H1 (cell line): Measurements from ENCODE around the gene APOBEC3G. TPM values are rescaled to one million over a fixed set of nuclear protein-coding genes. Genes with fewer than 3 reads are reported as not detected.
"Not testable (repeated sequence)": the region's sequence is repeated elsewhere in the genome, so short reads cannot be mapped to it uniquely, and the experiment has no call there.

Experiments used
- CTCF ChIA-PET: fragments of 300-600 bp; sonication (Branson Sonifier 250); formaldehyde crosslinking; loops from one replicate; lab custom pipeline; 2021; ENCODE audit not compliant: partially characterized antibody; lab: Charles Lee
- POLR2A ChIA-PET: fragments of 300-600 bp; sonication (Branson Sonifier 250); formaldehyde crosslinking; loops from one replicate; lab custom pipeline; 2021; ENCODE audit warnings: inconsistent platforms; ENCODE audit not compliant: partially characterized antibody; lab: Charles Lee
- DNase-seq, 2 experiments: peaks; one replicate each; pipeline versions ENCODE4 v3.0.0 to v3.0.0-alpha.2; 2010 to 2022; ENCODE audit warnings: low spot score in 2 of 2, low read depth in 1 of 2, mixed read lengths in 1 of 2
- FAIRE-seq: peaks from 2 replicates; lab custom pipeline; 2011; peaks lifted over from hg19 to GRCh38; lab: Jason Lieb, UNC
- H2AFZ ChIP-seq: 2 replicates; pipeline ENCODE4 v1.8.1; 2012; ENCODE audit warnings: low read length, inconsistent platforms
- H2AK5ac ChIP-seq: 2 replicates; pipeline ENCODE4 v1.6.1; 2013; ENCODE audit warnings: low read depth, low read length
- H2BK120ac ChIP-seq: replicated peaks from 2 replicates; pipeline ENCODE3; 2013; ENCODE audit warnings: low read depth, low read length, inconsistent platforms
- H2BK12ac ChIP-seq: 2 replicates; pipeline ENCODE4 v1.6.1; 2013; ENCODE audit warnings: low read depth, low read length
- H2BK15ac ChIP-seq: 2 replicates; pipeline ENCODE4 v1.6.1; 2013; ENCODE audit warnings: low read length
- H2BK20ac ChIP-seq: 2 replicates; pipeline ENCODE4 v1.6.1; 2013; ENCODE audit warnings: low read length
- H2BK5ac ChIP-seq: 2 replicates; pipeline ENCODE4 v1.6.1; 2013; ENCODE audit warnings: low read depth, low read length
- H3K14ac ChIP-seq: 2 replicates; pipeline ENCODE4 v1.6.1; 2013; ENCODE audit warnings: inconsistent platforms; ENCODE audit not compliant: insufficient read length
- H3K18ac ChIP-seq: 2 replicates; pipeline ENCODE4 v1.6.1; 2013; ENCODE audit warnings: low read length; ENCODE audit errors: extremely low read depth
- H3K23ac ChIP-seq: 2 replicates; pipeline ENCODE4 v1.6.1; 2013; ENCODE audit warnings: inconsistent platforms; ENCODE audit not compliant: insufficient read length
- H3K23me2 ChIP-seq: 2 replicates; pipeline ENCODE4 v1.6.1; 2013; ENCODE audit warnings: low read depth, low read length
- H3K27ac ChIP-seq: 2 replicates; pipeline ENCODE4 v1.6.1; 2011; ENCODE audit warnings: low read depth, low read length, inconsistent platforms
- H3K27me3 ChIP-seq, 4 experiments: replicated peaks in 1 of 4; 1 replicate in 1 of 4; 2 replicates in 3 of 4; pipeline versions ENCODE4 v1.6.1 to v1.8.1; 2011 to 2013; ENCODE audit warnings: low read length in 3 of 4, mild to moderate bottlenecking in 3 of 4, inconsistent platforms in 2 of 4, mixed read lengths in 2 of 4, moderate library complexity in 1 of 4; ENCODE audit not compliant: control insufficient read depth in 3 of 4, insufficient read depth in 3 of 4; ENCODE audit errors: extremely low read depth in 1 of 4
- H3K36me3 ChIP-seq, 4 experiments: 2 replicates each; pipeline versions ENCODE4 v1.6.1 to v1.8.1; 2011 to 2013; ENCODE audit warnings: mild to moderate bottlenecking in 4 of 4, low read length in 3 of 4, moderate library complexity in 2 of 4, control low read depth in 1 of 4, inconsistent platforms in 1 of 4; ENCODE audit not compliant: insufficient read depth in 4 of 4, control insufficient read depth in 2 of 4
- H3K4ac ChIP-seq: replicated peaks from 2 replicates; pipeline ENCODE3; 2013; ENCODE audit warnings: low read length, low read depth, mixed read lengths, inconsistent platforms; ENCODE audit not compliant: insufficient read length
- H3K4me1 ChIP-seq, 4 experiments: replicated peaks in 1 of 4; 1 replicate in 1 of 4; 2 replicates in 3 of 4; pipeline versions ENCODE4 v1.6.1 to v1.8.1; 2011 to 2013; ENCODE audit warnings: low read length in 3 of 4, inconsistent platforms in 2 of 4, mixed read lengths in 1 of 4; ENCODE audit not compliant: insufficient read depth in 4 of 4, control insufficient read depth in 3 of 4
- H3K4me2 ChIP-seq, 2 experiments: 2 replicates each; pipeline versions ENCODE4 v1.6.1 to v1.8.1; 2011 to 2013; ENCODE audit warnings: low read depth in 2 of 2, low read length in 2 of 2, control low read depth in 1 of 2, inconsistent platforms in 1 of 2, mild to moderate bottlenecking in 1 of 2; ENCODE audit not compliant: insufficient read depth in 1 of 2
- H3K4me3 ChIP-seq, 4 experiments: fragments of 200-600, 300-600 bp in 1 of 4; sonication (generic), shearing (Covaris generic), sonication (Bioruptor Twin) in 1 of 4; 2 replicates each; pipeline versions ENCODE4 v1.5.1 to v1.8.1; 2011 to 2016; ENCODE audit warnings: low read length in 4 of 4, low read depth in 3 of 4, control low read depth in 2 of 4, inconsistent platforms in 2 of 4, mild to moderate bottlenecking in 2 of 4, mixed read lengths in 1 of 4, moderate library complexity in 1 of 4; ENCODE audit not compliant: insufficient read depth in 2 of 4; ENCODE audit errors: extremely low read depth in 1 of 4
- H3K56ac ChIP-seq: replicated peaks from 2 replicates; pipeline ENCODE3; 2013; ENCODE audit warnings: low read depth, mild to moderate bottlenecking, mixed read lengths, low read length, inconsistent platforms; ENCODE audit not compliant: insufficient read length
- H3K79me1 ChIP-seq: 2 replicates; pipeline ENCODE4 v1.6.1; 2013; ENCODE audit warnings: low read depth, low read length, control low read depth
- H3K79me2 ChIP-seq, 2 experiments: 2 replicates each; pipeline versions ENCODE4 v1.6.1 to v1.8.1; 2012 to 2013; ENCODE audit warnings: low read length in 2 of 2, mild to moderate bottlenecking in 2 of 2, inconsistent platforms in 1 of 2; ENCODE audit not compliant: insufficient read depth in 2 of 2, control insufficient read depth in 1 of 2
- H3K9ac ChIP-seq, 4 experiments: replicated peaks in 1 of 4; 1 replicate in 1 of 4; 2 replicates in 3 of 4; pipeline versions ENCODE4 v1.6.1 to v1.8.1; 2011 to 2013; ENCODE audit warnings: low read depth in 3 of 4, low read length in 3 of 4, control low read depth in 2 of 4, mild to moderate bottlenecking in 2 of 4, moderate library complexity in 2 of 4, inconsistent platforms in 1 of 4; ENCODE audit errors: extremely low read depth in 1 of 4
- H3K9me3 ChIP-seq, 2 experiments: 2 replicates each; pipeline versions ENCODE4 v1.6.1 to v1.8.1; 2012 to 2013; ENCODE audit warnings: mild to moderate bottlenecking in 2 of 2, moderate library complexity in 2 of 2, control low read depth in 1 of 2, inconsistent platforms in 1 of 2, low read depth in 1 of 2, low read length in 1 of 2, mixed read lengths in 1 of 2; ENCODE audit not compliant: insufficient read depth in 2 of 2
- H4K20me1 ChIP-seq, 2 experiments: replicated peaks in 1 of 2; 2 replicates each; pipeline versions ENCODE3 to v1.8.1; 2011 to 2013; ENCODE audit warnings: inconsistent platforms in 2 of 2, low read length in 2 of 2, mild to moderate bottlenecking in 1 of 2; ENCODE audit not compliant: insufficient read depth in 2 of 2, control insufficient read depth in 1 of 2
- H4K5ac ChIP-seq: 2 replicates; pipeline ENCODE4 v1.6.1; 2013; ENCODE audit warnings: low read length, low read depth, mixed read lengths, inconsistent platforms; ENCODE audit not compliant: insufficient read length
- H4K8ac ChIP-seq: 2 replicates; pipeline ENCODE4 v1.8.0; 2013; ENCODE audit warnings: mild to moderate bottlenecking, moderate library complexity, low read length, inconsistent platforms; ENCODE audit not compliant: insufficient read depth; ENCODE audit errors: extremely low read depth
- H4K91ac ChIP-seq: replicated peaks from 2 replicates; pipeline ENCODE3; 2013; ENCODE audit warnings: low read length, mixed read lengths, inconsistent platforms; ENCODE audit not compliant: insufficient read length
- ASH2L ChIP-seq: fragments of 200-600, 300-600 bp; sonication (generic); IDR thresholded peaks from one replicate; pipeline ENCODE4 v1.7.1; 2017; ENCODE audit warnings: low read length
- POLR2A ChIP-seq, 2 experiments: IDR thresholded peaks; 1 replicate in 1 of 2; 2 replicates in 1 of 2; pipeline ENCODE4 v1.6.1; 2011; ENCODE audit warnings: low read depth in 2 of 2, low read length in 2 of 2, mild to moderate bottlenecking in 2 of 2; ENCODE audit errors: control extremely low read depth in 1 of 2
- RAD21 ChIP-seq, 2 experiments: IDR thresholded peaks in 1 of 2; conservative IDR thresholded peaks in 1 of 2; 2 replicates each; pipeline ENCODE4 v1.6.1; 2011; ENCODE audit warnings: low read depth in 2 of 2, low read length in 2 of 2, improper control_type of control experiment in 1 of 2, inconsistent platforms in 1 of 2, mild to moderate bottlenecking in 1 of 2, moderate library complexity in 1 of 2
- TAF1 ChIP-seq: IDR thresholded peaks from 2 replicates; pipeline ENCODE4 v1.6.1; 2011; ENCODE audit warnings: mild to moderate bottlenecking, low read depth, low read length
- WGBS, 2 experiments: shearing (Covaris generic) in 1 of 2; methylation state at CpG; one replicate each; pipeline versions ENCODE4 v1.1.6 to v1.1.7; 2013 to 2015; ENCODE audit warnings: low lambda C conversion rate in 2 of 2, mixed read lengths in 2 of 2, inconsistent platforms in 1 of 2, low coverage in 1 of 2, missing lambda C conversion rate in 1 of 2; ENCODE audit not compliant: insufficient replicate concordance in 2 of 2, insufficient coverage in 1 of 2, insufficient read length in 1 of 2; ENCODE audit errors: extremely low coverage in 1 of 2, missing lambda C conversion rate in 1 of 2; 5-methylcytosine and 5-hydroxymethylcytosine counted together
- polyA plus RNA-seq, 7 experiments: library from polyadenylated mRNA; depleted of rRNA in 3 of 7; stranded (reverse) in 5 of 7; unstranded in 2 of 7; fragments of >200 nt in 5 of 7; fragments of 200-250 nt in 2 of 7; gene quantifications; 1 replicate in 5 of 7; 2 replicates in 1 of 7; 4 replicates in 1 of 7; pipeline versions ENCODE4 v1.2.1 to v1.2.3, GENCODE V29; 2011 to 2013; ENCODE audit warnings: missing spikeins in 2 of 7, mixed read lengths in 2 of 7
- total RNA-seq: library from RNA; stranded (reverse); fragmentation: NEBNext Ultra II Directional; extraction: Animal tissue kit (Norgen Biotek cat#: 25700); gene quantifications from 2 replicates; pipeline ENCODE4 v1.2.1, GENCODE V29; 2021

Gene APOBEC3G
- total and polyA plus RNA-seq, 2 of the 8 experiments (the other 6 are each of a cell fraction or from before 2014, with no cell fraction given) = 1.7 to 2.0 TPM

GRCh38 chr22:39040538-39041296 lies 36.4 kb upstream of the APOBEC3G start, which contains the start of gene APOBEC3F:
Gene APOBEC3F, plus strand, starts transcription at chr22:39040864. Its CDS starts 97 bp downstream, at chr22:39040961.
- Histone ChIP-seq H3K27ac (peak within 1 kb of the TSS; percentile 75; the same call in 1 of the 2 replicates), H2BK5ac (peak within 1 kb of the TSS; percentile 71; the same call in 1 of the 2 replicates), H3K4me3 (peak within 1 kb of the TSS; percentile 30 to 54 (median 43); a peak in 7 of 8 replicates), H3K4me1 (peaks cover 3 to 18% (median 10%) of the 10 kb centered on the region in 4 experiments), H3K18ac (peak within 1 kb of the TSS; percentile 83), H3K4me2 (peak within 1 kb of the TSS; percentile 58 to 63), H4K5ac (peak within 1 kb of the TSS; percentile 88), H3K9ac (peak within 1 kb of the TSS in 1 of 4 experiments; percentile 41; a peak in 2 of 7 replicates)
- 3% methylated on average over 13 of the region's 21 CpGs; no CpG with 5 or more reads in 1 of the 2 experiments for WGBS, 2 experiments
- H2AK5ac ChIP-seq, H4K91ac ChIP-seq, H3K23ac ChIP-seq, H3K36me3 ChIP-seq, H2BK12ac ChIP-seq, H3K79me2 ChIP-seq, H2AFZ ChIP-seq, H2BK20ac ChIP-seq, H3K23me2 ChIP-seq, FAIRE-seq, H2BK15ac ChIP-seq, H3K56ac ChIP-seq, H3K79me1 ChIP-seq, H3K9me3 ChIP-seq, H3K27me3 ChIP-seq, H3K4ac ChIP-seq, H3K14ac ChIP-seq, H4K20me1 ChIP-seq, H2BK120ac ChIP-seq, H4K8ac ChIP-seq: not testable (repeated sequence)
- TF ChIP-seq RAD21 (IDR thresholded peaks at IDR 0.05 in 1 of 2, conservative IDR thresholded peaks at IDR 0.05 in 1 of 2; ENCODE audit: low read depth in 2 of 2, low read length in 2 of 2) (0 out of 4 replicates have a peak, but pooled peaks of 1 of the 2 experiments have one; percentile 1), TAF1 (peak; percentile 56), POLR2A (IDR thresholded peaks at IDR 0.05; ENCODE audit: control extremely low read depth in 1 of 2, low read depth in 2 of 2, low read length in 2 of 2) (peak; percentile 51), ASH2L (peak; percentile 18)
- peak in 1 of 2 experiments; percentile 76 for DNase-seq
- CTCF ChIA-PET = interaction anchor here (0.7 to 1.0 kb wide), 3 partner anchors 11 to 755 kb away, joined by 3 read pairs; no protein-coding TSS in a partner anchor
- POLR2A ChIA-PET = interaction anchor here (0.6 to 2.5 kb wide), 7 partner anchors 15 to 54 kb away, joined by 3 to 7 read pairs (median 3); partner anchors contain the start of gene APOBEC3D
